NT2/D1 (cell line): ENCODE data around the gene ST8SIA2.

Source experiments
- DNase-seq: peaks from one replicate; pipeline ENCODE4 v3.0.0-alpha.2; 2011; ENCODE audit warnings: low read depth, low spot score
- H3K27me3 ChIP-seq: 2 replicates; pipeline ENCODE4 v1.6.0; 2011; ENCODE audit warnings: mild to moderate bottlenecking; ENCODE audit not compliant: insufficient read length, insufficient read depth
- H3K36me3 ChIP-seq: 2 replicates; pipeline ENCODE4 v1.6.1; 2011; ENCODE audit warnings: mild to moderate bottlenecking, low read length, mixed read lengths; ENCODE audit not compliant: insufficient read depth, insufficient read length
- H3K4me1 ChIP-seq: 2 replicates; pipeline ENCODE4 v1.5.1; 2011; ENCODE audit not compliant: insufficient read depth, insufficient read length
- H3K4me3 ChIP-seq: 2 replicates; pipeline ENCODE4 v1.5.1; 2011; ENCODE audit warnings: low read depth; ENCODE audit not compliant: insufficient read length
- H3K9ac ChIP-seq: 2 replicates; pipeline ENCODE4 v1.6.0; 2011; ENCODE audit warnings: low read depth; ENCODE audit not compliant: insufficient read length
- H3K9me3 ChIP-seq: 2 replicates; pipeline ENCODE4 v1.5.1; 2011; ENCODE audit warnings: mild to moderate bottlenecking, low read length; ENCODE audit not compliant: insufficient read depth
- SUZ12 ChIP-seq: IDR thresholded peaks from 2 replicates; pipeline ENCODE4 v1.6.1; 2011; ENCODE audit not compliant: insufficient read length, insufficient read depth; ENCODE audit errors: extremely low read depth
- YY1 ChIP-seq: IDR thresholded peaks from 2 replicates; pipeline ENCODE4 v1.6.1; 2011; ENCODE audit not compliant: insufficient read length, insufficient read depth
- ZNF274 ChIP-seq: IDR thresholded peaks from 2 replicates; pipeline ENCODE4 v1.6.1; 2011; ENCODE audit warnings: mild to moderate bottlenecking, low read depth, low read length

Gene ST8SIA2

DNA sequence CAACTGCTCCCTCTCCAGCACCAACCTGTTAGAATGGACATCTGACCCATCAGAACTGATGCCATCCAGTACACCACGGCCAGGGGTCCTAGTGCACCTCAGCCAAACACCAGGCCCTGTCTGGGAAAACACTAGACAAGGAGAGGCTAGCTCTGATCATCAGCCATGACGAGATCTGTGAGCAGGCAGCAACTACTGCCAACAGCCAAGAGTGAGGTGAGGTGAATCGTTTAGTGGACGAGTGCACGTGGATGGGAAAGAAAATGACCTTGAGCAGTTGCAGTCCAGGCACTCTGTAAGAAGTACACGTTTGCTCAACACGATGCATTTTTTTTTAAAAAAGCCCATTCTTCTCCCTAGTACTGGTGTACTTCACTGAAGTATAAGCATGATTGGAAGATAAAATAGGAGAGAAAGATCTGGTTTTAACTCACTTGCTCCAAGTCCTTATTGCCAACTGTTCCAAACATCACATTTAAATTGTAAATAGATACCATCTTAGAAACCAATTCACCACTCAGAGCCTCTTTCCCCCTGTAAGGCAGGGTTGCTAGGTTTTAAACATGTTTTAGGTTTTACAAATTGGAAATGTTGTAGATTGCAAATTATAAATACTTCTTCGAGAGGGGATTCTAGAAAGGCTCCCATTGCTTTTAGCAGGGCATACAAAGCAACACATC, 5.7 kb downstream of the ST8SIA2 start:
- Histone ChIP-seq H3K9me3 (no peaks in the 10 kb centered on the region), H3K27me3 (peaks cover 18% of the 10 kb centered on the region)

DNA sequence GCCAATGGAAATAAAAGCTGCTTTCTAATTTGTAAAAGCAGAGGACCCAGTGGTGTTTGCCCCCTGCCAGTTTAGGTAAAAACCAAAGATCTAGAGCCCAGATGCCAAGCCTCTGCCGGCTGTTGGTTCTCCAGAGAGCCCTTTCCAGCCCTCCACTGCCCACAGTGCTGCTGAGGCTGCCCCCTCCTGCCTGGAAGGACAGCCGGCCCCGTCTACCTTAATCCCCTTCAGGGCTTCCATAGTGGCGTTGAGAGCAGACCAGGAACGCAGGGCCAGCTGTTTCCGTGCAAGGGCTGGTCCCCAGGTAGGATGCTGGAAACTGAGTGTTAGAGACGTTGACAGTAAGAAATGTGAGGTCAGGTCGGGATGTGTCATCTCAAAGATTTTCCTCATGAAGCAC, 6.9 kb downstream of the ST8SIA2 start:
- peaks cover 7% of the 10 kb centered on the region for H3K27me3 ChIP-seq
- no peak for DNase-seq
- no peak overlapping the region for H3K9ac ChIP-seq
- TF ChIP-seq SUZ12 (no peak), ZNF274 (no peak), YY1 (no peak)
- peaks cover 32% of the 10 kb centered on the region for H3K36me3 ChIP-seq
- H3K4me1 ChIP-seq = peaks cover 8% of the 10 kb centered on the region
- no peaks in the 10 kb centered on the region for H3K9me3 ChIP-seq
- no peak overlapping the region for H3K4me3 ChIP-seq

More for the DNA sequence above, 5.7 kb downstream of the ST8SIA2 start:
- no peak overlapping the region for H3K9ac ChIP-seq
- TF ChIP-seq ZNF274 (no peak), SUZ12 (no peak), YY1 (no peak)
- no peak for DNase-seq
- H3K4me1 ChIP-seq = peaks cover 8% of the 10 kb centered on the region
- H3K4me3 ChIP-seq = no peak overlapping the region
- H3K36me3 ChIP-seq = peaks cover 32% of the 10 kb centered on the region

DNA sequence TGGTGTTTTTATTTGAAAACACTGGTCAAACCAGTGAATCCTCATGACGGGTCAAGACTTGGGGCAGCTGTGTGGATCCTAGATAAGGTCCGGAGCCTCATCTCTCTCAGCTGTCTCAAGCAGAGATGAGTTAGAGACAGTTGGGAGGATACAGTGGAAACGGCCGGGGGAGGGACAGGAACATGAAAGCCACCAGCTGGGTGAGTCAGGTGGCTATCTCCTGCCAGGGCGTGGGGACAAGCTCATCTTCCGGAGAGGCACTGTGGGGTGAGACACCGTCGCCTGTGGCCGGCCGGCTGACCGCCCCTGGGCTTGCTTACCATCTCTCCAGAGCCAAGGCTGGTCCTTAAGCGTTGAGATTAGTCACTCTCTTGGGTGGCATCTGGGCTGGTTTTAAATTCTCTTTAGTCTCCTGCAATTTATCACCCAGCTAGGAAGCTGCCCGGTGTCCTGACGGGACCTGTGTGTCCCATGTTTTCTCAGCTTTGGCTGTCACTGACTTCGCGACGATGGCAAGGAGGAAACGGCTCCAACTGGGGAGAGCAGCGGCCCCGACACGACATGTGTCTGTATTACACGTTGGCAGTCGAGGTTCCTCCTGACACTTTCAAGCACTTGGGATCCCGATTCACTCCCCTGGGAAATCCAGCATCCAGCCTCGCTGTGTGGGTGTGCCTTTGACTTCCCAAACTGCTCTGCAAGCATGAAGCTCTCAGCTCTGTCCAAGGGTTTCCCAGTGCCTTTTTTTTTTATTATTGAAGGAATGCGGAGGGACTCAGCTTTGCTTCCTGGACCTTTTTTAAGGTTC, 7.5 kb downstream of the ST8SIA2 start:
- peaks cover 30% of the 10 kb centered on the region for H3K36me3 ChIP-seq
- no peaks in the 10 kb centered on the region for H3K9me3 ChIP-seq
- peaks cover 12% of the 10 kb centered on the region for H3K4me1 ChIP-seq
- TF ChIP-seq YY1 (no peak), ZNF274 (no peak), SUZ12 (no peak)
- no peak overlapping the region for H3K4me3 ChIP-seq
- no peak for DNase-seq
- H3K9ac ChIP-seq = no peak overlapping the region
- H3K27me3 ChIP-seq = peaks cover under 1% of the 10 kb centered on the region

DNA sequence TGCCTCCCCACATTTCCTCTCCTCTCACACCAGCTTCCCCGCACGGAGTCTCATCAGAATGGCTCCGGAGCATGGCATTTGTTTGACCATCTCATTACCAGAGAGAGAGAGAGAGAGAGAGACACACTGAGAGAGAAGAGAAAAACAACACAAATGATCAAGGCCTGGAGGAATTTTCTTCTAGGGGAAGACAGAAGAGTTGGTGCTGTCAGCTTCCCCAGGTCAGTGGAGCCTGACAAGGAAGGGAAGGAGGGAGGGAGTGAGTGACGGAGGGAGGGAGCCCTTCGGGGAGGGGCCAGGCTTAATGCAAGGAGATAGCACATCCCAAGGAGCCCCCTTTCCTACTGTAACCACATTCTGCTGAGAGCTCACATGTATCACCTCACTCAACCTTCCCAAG, 9.1 kb downstream of the ST8SIA2 start:
- no peak for TF ChIP-seq ZNF274
- no peak for TF ChIP-seq SUZ12
- TF ChIP-seq YY1 = no peak
- Histone ChIP-seq H3K4me1 (peaks cover 18% of the 10 kb centered on the region), H3K27me3 (no peaks in the 10 kb centered on the region), H3K36me3 (peaks cover 31% of the 10 kb centered on the region), H3K9ac (no peak overlapping the region), H3K9me3 (no peaks in the 10 kb centered on the region), H3K4me3 (no peak overlapping the region)
- DNase-seq = no peak

DNA sequence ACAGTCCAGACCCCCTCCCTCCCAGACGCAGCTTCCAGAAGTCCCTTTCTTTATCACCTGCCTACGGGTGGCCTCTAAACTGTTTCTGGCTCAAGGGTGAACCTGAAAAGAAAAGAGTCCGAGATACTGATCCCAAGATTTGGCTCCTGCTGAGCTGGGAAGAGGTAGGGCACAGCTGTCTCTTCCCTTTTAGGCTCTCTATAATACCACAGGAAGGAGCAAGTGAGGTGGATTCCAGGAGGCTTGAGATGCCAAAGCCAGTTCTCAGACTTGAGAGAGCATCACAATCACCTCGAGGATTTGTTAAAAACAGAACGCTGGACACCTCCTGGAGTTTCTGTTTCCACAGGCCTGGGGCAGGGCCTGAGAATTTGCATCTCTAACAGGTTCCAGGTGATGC, 12.3 kb downstream of the ST8SIA2 start:
- H3K9ac ChIP-seq = no peak overlapping the region
- DNase-seq = no peak
- H3K9me3 ChIP-seq = no peaks in the 10 kb centered on the region
- H3K36me3 ChIP-seq = peaks cover 18% of the 10 kb centered on the region
- H3K4me3 ChIP-seq = no peak overlapping the region
- TF ChIP-seq ZNF274 (no peak), SUZ12 (no peak)
- H3K27me3 ChIP-seq = no peaks in the 10 kb centered on the region
- peaks cover 13% of the 10 kb centered on the region for H3K4me1 ChIP-seq

DNA sequence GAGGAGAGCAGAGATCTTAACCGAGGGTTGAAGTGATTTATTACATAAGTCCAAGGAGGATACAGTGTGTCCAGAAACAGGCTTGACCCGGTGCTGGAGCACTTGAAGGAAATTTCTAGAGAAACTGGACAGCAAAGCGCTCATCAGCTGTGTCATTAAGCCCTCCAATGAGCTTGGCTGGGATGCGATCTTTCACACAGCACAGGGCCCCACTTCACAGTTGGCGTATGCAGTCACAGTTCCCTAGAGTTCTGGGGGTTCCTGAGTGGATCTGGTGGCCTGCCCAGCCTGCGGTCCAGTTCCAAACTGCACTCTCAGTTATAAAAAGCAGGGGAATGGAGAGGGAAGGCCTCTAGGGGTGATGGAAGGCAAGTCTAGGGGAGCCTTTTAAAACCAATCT, 13.6 kb downstream of the ST8SIA2 start:
- DNase-seq = no peak
- no peak overlapping the region for H3K4me3 ChIP-seq
- H3K36me3 ChIP-seq = peaks cover 18% of the 10 kb centered on the region
- no peaks in the 10 kb centered on the region for H3K27me3 ChIP-seq
- H3K4me1 ChIP-seq = peaks cover 10% of the 10 kb centered on the region
- TF ChIP-seq ZNF274 = no peak
- no peak for TF ChIP-seq SUZ12
- TF ChIP-seq YY1 = no peak
- H3K9me3 ChIP-seq = no peaks in the 10 kb centered on the region
- no peak overlapping the region for H3K9ac ChIP-seq

DNA sequence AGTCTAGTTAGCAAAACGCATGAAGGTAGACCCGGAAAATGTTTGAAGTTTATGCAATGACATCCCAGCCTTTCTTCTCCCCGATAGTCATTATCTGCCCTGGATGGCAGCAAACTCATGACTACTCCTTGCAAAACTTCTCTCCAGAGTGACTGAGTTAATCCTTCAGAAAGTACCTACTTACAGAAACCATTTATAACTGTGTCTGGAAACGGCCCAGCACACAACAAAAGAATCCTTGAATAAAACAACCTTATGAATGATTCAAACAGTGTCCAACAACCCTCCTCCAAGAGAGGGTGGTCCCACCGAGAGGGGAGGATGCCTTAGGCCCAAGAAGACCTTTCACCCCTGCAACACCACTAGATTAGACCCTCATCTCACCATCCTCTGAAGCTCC, 14.2 kb downstream of the ST8SIA2 start:
- H3K4me3 ChIP-seq = no peak overlapping the region
- no peak overlapping the region for H3K9ac ChIP-seq
- peaks cover 17% of the 10 kb centered on the region for H3K36me3 ChIP-seq
- peaks cover 10% of the 10 kb centered on the region for H3K4me1 ChIP-seq
- TF ChIP-seq ZNF274 (no peak), YY1 (no peak), SUZ12 (no peak)
- H3K9me3 ChIP-seq = no peaks in the 10 kb centered on the region
- no peaks in the 10 kb centered on the region for H3K27me3 ChIP-seq
- no peak for DNase-seq

DNA sequence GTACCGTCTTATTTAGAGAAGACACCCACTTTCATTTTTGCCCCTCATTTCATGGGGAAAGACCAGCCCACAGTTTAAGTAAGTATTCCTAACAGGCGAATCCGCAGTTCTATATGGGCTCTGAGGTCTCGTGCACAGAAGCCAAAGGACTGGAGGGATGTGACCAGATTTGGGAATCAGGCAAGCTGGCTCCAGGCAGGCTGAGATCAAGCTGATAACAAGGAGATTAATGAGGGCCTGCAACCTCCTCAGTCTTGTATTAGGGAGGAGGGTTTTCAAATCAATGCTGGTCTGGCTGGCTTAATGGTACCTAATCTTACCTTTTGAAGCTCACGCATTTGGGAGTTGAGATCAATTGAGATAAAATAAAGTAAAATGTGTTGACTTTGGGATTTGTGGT, 15.3 kb downstream of the ST8SIA2 start:
- H3K4me3 ChIP-seq = no peak overlapping the region
- no peak overlapping the region for H3K9ac ChIP-seq
- peaks cover 18% of the 10 kb centered on the region for H3K36me3 ChIP-seq
- DNase-seq = no peak
- H3K9me3 ChIP-seq = no peaks in the 10 kb centered on the region
- H3K27me3 ChIP-seq = no peaks in the 10 kb centered on the region
- peaks cover 10% of the 10 kb centered on the region for H3K4me1 ChIP-seq
- TF ChIP-seq ZNF274 (no peak), SUZ12 (no peak), YY1 (no peak)
